HG02763 (cell line): Measurements from ENCODE around the gene AP4M1.

Experiments used
- ATAC-seq: cut with Tn5 transposase; IDR thresholded peaks from one replicate; pipeline ENCODE4 v1.9.1; 2021; ENCODE audit warnings: mild to moderate bottlenecking, moderate library complexity; ENCODE audit not compliant: unreplicated experiment

AP4M1 gene, protein sequence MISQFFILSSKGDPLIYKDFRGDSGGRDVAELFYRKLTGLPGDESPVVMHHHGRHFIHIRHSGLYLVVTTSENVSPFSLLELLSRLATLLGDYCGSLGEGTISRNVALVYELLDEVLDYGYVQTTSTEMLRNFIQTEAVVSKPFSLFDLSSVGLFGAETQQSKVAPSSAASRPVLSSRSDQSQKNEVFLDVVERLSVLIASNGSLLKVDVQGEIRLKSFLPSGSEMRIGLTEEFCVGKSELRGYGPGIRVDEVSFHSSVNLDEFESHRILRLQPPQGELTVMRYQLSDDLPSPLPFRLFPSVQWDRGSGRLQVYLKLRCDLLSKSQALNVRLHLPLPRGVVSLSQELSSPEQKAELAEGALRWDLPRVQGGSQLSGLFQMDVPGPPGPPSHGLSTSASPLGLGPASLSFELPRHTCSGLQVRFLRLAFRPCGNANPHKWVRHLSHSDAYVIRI

DNA sequence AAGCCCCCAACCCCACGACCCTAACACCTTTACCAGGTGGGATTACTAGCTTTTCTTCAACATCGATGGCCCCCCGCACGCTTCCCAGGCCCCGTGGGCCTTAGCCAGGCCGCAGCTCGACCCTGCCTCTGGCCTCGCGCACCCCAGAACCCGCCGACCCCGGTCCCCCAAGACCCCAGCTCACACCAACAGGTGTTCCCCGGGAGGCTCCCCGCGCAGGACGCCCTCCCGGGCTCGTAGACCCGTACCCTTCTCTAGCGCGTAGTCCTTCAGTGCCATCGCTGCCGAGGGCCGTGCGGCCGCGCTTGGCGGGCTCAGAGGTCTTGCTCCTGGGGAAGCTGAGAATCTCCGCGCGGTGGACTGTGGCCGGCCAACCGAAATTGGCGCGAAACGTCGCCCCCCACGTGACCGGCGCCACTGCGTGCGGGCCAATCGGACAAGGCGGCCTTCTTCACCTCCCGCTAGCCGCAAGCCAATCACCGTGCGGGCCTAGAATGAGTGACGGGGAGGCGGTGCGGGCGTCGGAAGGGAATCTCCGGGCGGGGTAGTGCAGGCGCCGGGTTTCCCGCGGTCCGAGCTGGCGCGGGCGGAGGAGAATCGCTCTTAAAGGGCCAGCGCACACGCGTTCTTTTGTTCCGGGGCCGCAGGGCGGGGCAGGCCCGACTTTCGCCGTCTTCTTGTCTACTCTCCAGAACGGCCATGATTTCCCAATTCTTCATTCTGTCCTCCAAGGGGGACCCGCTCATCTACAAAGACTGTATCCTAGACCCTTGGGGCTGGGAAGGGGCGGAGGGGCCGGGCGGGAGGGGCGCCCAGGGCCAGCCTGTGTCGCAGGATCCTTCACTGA lies at the start of gene AP4M1, which contains the start of gene MCM7:
TSS of gene AP4M1 (plus strand) at position 628 of the 847 bp plus-strand sequence. CDS start at position 700, 72 bp downstream.
TSS of gene MCM7 (minus strand) at position 382 of the 847 bp plus-strand sequence. CDS start at position 279, 103 bp downstream.
- ATAC-seq = peak; percentile 84

DNA sequence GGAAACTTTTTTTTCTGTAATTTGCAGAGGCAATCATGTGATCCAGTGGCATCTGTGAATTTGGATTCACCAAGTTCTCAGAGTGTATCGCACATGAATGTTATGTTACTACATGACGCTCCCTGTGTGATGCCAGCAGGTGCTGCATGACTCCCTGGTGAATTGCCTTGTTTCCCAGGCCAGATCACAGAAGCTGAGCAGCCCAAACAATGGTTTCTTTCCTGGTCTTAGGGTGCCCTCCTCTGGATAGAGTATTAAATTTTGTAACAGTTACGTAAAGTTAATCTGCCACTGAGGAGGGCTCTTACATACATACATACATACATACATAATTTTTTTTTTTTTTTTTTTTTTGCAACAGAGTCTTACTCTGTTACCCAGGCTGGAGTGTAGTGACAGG lies 48.2 kb upstream of the AP4M1 start:
- no peak for ATAC-seq

DNA sequence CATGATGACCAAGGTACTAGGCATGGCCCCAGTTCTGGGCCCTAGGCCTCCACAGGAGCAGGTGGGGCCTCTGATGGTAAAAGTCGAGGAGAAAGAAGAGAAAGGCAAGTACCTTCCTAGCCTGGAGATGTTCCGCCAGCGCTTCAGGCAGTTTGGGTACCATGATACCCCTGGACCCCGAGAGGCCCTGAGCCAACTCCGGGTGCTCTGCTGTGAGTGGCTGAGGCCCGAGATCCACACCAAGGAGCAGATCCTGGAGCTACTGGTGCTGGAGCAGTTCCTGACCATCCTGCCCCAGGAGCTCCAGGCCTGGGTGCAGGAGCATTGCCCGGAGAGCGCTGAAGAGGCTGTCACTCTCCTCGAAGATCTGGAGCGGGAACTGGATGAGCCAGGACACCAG lies 44.4 kb upstream of the AP4M1 start:
- ATAC-seq = no peak

DNA sequence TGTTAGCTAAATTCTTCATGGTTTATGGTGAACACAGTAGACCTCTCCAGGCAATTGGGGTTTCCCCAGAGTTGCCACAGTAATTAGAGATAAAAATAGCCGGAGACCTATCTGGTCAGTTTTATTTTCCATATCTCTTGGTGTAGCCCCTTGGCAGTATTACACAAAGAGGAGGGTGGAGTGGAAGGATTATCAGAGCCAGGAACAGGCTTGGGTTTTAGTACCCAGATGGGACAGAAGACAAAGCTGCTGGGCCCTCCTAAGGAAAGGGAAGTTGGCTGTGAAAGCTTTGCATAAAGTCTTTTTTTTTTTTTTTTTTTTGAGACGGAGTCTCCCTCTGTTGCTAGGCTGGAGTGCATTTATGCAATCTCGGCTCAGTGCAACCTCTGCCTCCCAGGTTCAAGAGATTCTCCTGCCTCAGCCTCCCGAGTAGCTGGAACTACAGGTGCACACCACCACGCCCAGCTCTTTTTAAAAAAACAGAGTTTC lies 42.1 kb upstream of the AP4M1 start:
- ATAC-seq = no peak

DNA sequence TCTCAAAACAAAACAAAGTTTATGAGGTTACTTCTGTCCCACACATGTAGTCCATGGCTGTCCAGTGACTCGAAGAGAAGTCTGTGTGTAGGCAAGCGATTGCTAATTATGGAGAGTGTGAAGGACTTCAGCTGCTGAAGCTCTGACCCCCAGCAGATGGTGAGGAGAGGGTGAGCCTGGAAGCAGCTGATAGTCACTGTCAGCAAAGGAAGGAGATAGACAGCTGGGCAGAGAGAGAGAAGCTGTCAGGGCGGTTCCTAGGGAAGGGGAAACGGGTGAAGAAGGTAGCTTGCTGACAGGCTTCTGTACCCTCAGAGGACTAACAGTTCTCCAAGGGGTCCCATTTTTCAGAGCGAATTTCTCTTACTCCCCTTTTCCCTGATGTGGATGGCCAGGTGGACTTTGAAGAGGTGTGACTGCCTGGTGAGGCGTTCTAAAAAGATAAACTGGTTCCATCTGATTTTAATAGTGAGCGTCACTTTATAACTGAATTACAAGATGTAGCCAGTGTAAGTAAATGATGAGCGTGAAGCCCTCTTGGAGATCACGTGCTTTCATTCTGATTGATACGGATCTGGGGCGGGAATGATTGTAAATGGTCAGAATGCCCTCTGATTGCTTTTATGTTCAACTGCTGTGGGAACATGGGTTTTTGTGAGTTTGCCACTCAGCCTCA lies 39.8 kb upstream of the AP4M1 start:
- no peak for ATAC-seq

DNA sequence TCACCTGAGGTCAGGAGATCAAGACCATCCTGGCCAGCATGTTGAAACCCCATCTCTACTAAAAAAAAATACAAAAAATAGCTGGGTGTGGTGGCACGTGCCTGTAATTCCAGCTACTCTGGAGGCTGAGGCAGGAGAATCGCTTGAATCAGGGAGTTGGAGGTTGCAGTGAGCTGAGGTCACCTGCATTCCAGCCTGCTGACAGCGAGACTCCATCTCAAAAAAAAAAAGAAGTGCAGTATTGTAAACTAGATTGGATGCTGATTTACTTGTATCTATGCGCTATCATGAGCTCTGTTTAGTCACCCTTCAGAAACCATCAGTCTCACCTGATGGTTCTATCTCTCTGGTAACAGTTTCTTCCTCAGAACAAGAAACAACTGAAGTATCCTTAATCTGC lies 38.1 kb upstream of the AP4M1 start:
- no peak for ATAC-seq

DNA sequence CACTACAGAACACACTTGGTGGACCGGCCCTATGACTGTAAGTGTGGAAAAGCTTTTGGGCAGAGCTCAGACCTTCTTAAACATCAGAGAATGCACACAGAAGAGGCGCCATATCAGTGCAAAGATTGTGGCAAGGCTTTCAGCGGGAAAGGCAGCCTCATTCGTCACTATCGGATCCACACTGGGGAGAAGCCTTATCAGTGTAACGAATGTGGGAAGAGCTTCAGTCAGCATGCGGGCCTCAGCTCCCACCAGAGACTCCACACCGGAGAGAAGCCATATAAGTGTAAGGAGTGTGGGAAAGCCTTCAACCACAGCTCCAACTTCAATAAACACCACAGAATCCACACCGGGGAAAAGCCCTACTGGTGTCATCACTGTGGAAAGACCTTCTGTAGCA lies 37.3 kb upstream of the AP4M1 start:
- no peak for ATAC-seq

DNA sequence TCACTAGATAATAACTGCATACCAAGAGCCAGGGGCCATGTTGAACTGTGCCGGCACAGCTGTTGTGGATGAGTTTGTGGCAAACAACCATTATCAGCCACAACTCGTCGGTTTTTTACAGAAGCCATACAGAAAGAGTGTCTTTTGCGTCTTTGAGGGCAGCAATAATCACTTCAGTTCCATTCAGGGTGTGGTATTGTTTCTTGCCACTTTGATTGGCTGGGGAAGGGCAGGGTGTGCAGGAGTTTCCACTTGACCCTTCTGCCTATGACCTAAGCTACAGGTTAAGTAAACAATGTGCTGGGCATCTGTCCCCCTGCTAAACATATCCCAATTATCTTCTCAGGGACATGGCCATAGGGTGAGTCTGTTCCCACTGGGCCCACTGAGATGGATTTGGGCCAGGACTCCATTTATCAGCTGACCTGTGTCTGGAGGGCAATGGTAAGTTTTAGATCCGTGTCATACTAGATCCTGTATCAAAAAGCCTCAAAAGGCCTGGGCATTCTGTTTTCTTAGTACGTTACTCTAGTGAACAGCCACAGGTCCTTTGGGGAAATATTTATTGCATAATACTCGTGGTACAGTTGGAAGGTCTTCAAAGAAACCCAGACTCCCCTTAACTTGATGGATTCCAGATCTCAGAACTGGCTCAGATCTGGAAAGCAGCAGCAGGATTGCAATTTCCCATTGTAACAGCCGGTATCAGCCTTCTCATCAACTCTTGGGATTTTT lies 35.8 kb upstream of the AP4M1 start:
- ATAC-seq = no peak

DNA sequence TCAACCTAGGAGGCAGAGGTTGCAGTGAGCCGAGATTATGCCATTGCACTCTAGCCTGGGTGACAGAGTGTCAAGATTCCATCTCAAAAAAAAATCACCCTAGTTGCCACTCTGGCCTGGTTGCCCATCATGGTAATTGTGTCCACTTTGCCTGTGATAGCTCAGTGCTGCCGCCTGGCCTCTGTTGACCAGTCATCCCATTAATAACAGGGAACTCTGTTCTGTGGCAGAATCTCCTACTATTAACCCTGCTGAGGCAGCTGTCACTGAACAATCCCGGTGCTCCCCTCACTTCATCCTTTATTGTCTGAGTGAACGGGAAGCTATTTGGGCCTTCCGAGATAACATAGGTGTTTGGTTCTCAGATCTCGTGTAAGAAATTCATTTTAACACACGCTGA lies 34.5 kb upstream of the AP4M1 start:
- no peak for ATAC-seq

DNA sequence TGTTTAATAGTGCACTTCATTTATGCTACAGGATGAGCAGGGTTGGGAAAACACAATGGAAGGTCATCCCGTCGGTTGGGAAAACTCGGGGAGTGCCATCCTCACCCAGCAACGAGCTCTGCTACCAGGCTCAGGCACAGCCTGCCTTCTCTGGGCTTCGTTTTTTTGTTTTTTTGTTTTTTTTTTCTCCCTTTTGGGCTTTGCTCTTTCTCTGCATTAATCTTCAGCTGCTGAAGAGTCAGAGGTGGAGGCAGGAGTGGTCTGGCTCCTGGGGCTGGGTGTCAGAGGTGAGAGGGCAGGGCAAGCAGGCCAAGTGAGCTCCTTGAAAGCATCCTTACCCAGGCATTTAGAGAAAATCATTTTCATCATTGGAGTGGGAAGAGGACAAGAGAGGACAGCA lies 31.5 kb upstream of the AP4M1 start:
- no peak for ATAC-seq

DNA sequence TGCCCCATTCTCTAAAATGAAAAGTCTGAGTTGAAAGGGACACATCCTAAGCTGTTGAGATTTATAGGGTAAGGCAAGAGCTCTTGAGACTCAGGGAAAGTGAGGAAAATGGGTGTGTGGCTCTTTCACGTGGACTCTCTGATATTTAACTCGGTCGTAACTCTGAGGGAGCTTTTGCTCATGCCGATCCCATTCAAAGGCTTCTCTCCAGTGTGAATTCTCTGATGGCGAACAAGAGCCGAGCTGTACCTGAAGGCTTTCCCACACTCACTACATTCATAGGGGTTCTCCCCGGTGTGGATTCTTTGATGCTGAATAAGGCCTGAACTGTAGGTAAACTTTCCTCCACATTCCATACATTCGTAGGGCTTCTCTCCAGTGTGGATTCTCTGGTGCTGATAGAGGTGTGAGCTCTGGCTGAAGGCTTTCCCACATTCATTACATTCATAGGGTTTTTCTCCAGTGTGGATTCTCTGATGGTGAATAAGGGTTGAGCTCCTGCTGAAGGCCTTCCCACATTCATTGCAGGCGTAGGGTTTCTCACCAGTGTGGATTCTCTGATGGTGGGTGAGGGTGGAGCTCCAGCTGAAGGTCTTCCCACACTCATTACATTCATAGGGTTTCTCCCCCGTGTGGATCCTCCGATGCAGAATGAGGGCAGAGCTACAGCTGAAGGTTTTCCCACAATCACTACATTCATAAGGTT lies 30.3 kb upstream of the AP4M1 start:
- ATAC-seq = no peak

DNA sequence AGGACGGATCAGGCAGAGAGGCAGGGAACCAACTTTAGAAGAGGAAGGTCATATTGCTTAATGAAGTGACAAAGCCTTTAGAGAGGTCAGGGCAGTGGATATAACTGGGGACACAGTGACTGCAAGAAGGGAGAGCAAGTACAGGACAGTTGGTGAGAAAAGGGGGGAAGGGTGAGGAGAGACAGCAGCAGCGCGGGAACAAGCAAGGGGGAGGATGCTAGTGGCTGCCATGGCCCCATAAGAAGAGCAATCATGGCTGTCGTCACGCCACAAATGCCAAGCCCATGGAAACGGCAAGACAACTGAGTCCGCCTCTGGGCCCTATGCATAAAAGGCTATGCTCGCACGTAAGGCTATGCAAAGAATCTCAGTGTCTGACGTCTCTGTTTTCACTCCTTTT lies 29.0 kb upstream of the AP4M1 start:
- ATAC-seq = no peak

DNA sequence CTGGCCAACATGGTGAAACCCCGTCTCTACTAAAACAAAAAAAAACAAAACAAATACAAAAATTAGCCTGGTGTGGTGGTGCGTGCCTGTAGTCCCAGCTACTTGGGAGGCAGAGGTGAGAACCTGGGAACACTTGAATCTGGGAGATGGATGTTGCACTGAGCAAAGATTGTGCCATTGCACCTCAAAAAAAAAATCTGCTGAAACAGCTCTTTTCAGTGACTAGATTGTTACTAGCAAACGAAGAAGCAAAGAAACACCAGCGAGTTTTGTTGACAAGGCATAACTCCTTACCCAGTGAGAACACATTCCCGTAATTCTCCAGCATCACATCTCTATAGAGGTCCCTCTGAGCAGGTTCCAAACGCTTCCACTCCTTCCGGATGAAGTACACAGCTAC lies 26.6 kb upstream of the AP4M1 start:
- ATAC-seq = no peak

DNA sequence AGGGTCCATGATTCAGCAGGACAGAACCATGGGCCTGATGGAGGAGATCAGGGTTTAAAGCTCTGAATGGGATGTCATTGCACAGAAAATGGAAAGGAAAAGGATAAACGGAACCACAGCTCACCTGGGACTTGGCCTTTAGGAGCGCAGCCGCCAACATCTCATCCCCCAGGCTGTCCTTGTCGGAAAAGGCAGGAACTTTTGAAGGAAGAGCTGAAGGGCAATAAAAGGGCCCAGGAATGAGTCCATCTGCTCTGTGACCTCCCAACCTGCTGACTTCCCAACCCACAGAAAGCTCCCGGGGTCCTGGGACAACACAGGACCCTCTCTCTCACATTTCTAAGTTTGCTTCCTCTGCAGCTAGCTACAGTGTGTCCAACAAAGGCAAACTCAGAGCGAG lies 26.0 kb upstream of the AP4M1 start:
- ATAC-seq = no peak

DNA sequence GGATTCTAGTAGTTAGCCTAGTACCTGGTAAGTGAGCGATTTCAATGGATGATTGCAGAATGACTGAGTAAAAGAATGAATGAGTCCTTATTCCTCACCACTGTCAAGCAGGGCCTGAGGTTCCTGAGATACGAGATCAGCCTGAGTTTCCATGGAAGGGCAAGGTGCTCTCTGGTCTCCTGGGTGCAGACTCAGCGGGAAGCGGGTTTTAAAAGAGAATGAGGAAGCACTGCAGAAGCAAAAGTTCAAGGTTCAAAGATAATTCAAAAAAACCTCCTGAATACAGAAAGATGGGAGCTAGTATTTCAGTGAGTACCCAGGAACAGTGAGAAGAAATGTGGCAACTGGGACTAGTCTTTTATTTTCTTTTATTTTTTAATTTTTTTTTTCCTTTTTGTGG lies 24.2 kb upstream of the AP4M1 start:
- ATAC-seq = no peak

DNA sequence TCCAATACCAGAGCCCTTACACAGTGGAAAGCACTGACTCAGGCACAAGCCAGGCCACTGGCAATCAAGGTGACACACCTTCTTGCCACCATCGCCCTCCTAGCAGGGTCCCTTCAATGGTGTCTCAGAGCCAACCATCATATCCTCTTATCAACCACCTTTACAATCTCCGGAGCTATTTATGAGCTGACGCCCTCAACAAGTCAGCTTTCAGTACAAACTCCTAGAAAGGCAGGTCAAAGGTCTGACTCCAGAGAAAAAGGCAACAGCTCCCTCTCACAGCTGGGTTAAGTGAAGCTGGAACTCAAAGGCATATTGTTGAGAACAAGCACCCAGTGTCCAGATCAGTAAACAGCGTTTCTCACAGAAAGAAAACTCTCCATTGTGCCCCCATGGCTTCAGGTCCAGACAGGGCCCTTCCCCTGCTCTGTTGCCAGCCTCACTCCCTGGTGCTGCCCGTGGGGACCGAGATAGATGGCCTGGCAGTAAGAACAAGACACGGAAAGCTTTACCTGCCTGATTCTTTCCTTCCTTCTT lies 22.4 kb upstream of the AP4M1 start:
- ATAC-seq = no peak

DNA sequence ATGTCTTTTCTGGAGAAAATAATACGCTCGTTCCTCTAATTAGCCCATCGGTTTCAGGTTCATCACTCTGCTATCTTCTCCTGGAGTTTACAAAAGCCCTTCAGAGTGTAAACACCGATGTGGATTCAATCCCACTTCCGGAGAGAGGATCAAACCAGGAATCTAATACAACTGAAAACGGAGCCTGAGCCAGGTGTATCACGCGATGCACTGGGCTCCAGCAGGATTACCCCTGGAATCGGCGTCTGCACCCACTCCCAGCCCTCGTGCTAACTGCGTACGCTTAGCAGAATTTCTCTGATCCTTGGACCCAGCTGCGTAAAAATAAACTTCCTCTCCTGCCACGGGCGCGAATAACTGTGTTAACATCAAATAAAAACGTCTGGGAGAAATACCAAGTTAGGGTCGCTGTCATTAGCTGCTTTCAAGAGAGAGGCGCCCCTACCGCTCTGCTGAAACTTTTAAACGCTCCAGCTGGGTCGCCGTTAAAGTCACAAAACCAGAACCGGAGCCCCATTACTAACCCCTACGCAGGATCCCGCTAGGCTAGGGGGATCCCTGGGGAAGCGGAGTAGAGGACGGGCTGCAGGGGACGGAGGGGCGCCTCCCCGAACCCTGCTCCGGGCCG lies 20.4 kb upstream of the AP4M1 start:
- ATAC-seq = no peak

DNA sequence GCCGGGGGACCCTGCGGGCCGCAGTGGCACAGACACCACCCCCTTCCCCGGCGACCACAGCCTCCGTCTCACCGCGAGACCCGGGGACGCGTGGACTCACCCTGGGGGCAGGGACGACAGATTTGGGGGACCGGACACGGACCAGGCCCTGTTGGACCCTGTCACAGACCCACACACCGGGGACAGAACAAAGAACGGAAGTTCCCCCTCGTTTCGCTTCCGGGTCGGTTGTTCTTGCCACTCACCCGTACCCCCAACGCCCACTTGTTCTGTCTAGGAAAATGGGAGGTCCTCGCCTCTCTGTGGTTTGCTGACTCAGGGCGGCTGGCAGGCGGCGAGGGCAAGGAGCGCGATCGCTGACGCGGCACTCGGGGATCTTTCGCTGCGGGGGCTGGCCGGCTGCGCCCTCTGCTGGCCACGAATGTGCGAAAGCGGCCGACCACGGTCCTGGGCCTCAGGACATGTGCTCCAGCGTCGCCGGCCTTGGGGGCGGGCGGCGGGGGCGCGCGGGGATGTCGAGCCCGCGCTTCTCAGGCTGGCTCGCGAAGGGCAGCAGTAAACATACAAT lies 19.8 kb upstream of the AP4M1 start, which contains the start of gene ZNF3:
TSS of gene ZNF3 (minus strand) at position 189 of the 568 bp plus-strand sequence. CDS start 4,366 bp downstream, outside the sequence.
- peak; percentile 83 for ATAC-seq

DNA sequence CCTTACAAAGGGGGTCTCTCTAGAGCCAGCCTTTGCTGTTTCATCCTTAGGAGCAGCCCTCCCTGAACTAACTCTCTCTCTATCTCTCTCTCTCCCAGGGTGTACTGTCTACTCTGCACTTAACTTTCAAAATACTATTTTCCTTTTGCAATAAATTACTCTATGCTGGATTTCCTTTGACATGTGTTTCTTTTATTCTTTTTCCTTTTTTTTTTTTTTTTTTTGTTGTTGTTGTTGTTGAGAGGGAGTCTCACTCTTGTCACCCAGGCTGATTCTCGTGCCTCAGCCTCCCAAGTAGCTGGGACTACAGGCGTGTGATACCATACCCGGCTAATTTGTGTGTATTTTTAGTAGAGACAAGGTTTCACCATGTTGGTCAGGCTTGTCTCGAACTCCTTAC lies 18.5 kb upstream of the AP4M1 start:
- no peak for ATAC-seq
